Vagina (tissue), 2 donors: ENCODE results near the gene TOLLIP.

Experiments used
- CTCF ChIP-seq, 3 experiments: fragments of 450-650 bp in 2 of 3; fragments of 200-600 bp in 1 of 3; sonication (generic) in 1 of 3; IDR thresholded peaks; one replicate each; pipeline ENCODE4 v1.5.1; 2017 to 2019; ENCODE audit warnings: antibody characterized with exemption in 3 of 3, mild to moderate bottlenecking in 2 of 3, moderate library complexity in 2 of 3
- POLR2A ChIP-seq, 2 donors: fragments of 450-650 bp; IDR thresholded peaks; one replicate each; pipeline ENCODE4 v1.6.1; 2017; ENCODE audit warnings: antibody characterized with exemption in 2 of 2, mild to moderate bottlenecking in 2 of 2, moderate library complexity in 2 of 2
- POLR2AphosphoS5 ChIP-seq, 2 donors: sonication (generic); formaldehyde crosslinking; IDR thresholded peaks; one replicate each; pipeline ENCODE4 v1.9.0; 2017; ENCODE audit warnings: antibody characterized with exemption in 2 of 2, mild to moderate bottlenecking in 2 of 2, low read depth in 1 of 2; ENCODE audit not compliant: insufficient read depth in 1 of 2

- TF ChIP-seq POLR2A (IDR thresholded peaks at IDR 0.05) (no peak), CTCF (IDR thresholded peaks at IDR 0.05) (no peak), POLR2AphosphoS5 (IDR thresholded peaks at IDR 0.05; ENCODE audit: insufficient read depth in 1 of 2, low read depth in 1 of 2) (peak in 1 of 2 donors; percentile 91)
These were observed 10.5 kb downstream of the TOLLIP start for GRCh38 chr11:1298695-1299492.
